Endothelial cell (in vitro differentiated cells): ENCODE measurements around the gene SRMS. TPM values are rescaled to one million over a fixed set of nuclear protein-coding genes. Genes with fewer than 3 reads are reported as not detected.

Experiments used
- DNase-seq: peaks from one replicate; pipeline ENCODE4 v3.0.0; 2021; ENCODE audit warnings: low spot score
- H3K27ac Mint-ChIP-seq: one replicate; pipeline ENCODE4 v1.8.0; 2021; ENCODE audit warnings: mixed read lengths, inconsistent platforms; ENCODE audit not compliant: unreplicated experiment
- H3K27me3 Mint-ChIP-seq: one replicate; pipeline ENCODE4 v1.8.0; 2021; ENCODE audit warnings: mild to moderate bottlenecking, moderate library complexity, mixed read lengths, inconsistent platforms; ENCODE audit not compliant: unreplicated experiment
- H3K36me3 Mint-ChIP-seq: one replicate; pipeline ENCODE4 v1.8.0; 2021; ENCODE audit warnings: mild to moderate bottlenecking, low read depth, mixed read lengths, inconsistent platforms; ENCODE audit not compliant: unreplicated experiment
- H3K4me1 Mint-ChIP-seq: one replicate; pipeline ENCODE4 v1.8.0; 2021; ENCODE audit warnings: mild to moderate bottlenecking, mixed read lengths, inconsistent platforms; ENCODE audit not compliant: unreplicated experiment
- H3K4me3 Mint-ChIP-seq: one replicate; pipeline ENCODE4 v1.8.0; 2021; ENCODE audit warnings: mild to moderate bottlenecking, mixed read lengths, inconsistent platforms; ENCODE audit not compliant: unreplicated experiment
- H3K9me3 Mint-ChIP-seq: one replicate; pipeline ENCODE4 v1.8.0; 2021; ENCODE audit warnings: mixed read lengths, inconsistent platforms; ENCODE audit not compliant: unreplicated experiment
- total RNA-seq: library from RNA; stranded (reverse); fragmentation: NEBNext Ultra II Directional; extraction: Animal tissue kit (Norgen Biotek cat#: 25700); gene quantifications from one replicate; pipeline ENCODE4 v1.2.1, GENCODE V29; 2021; ENCODE audit not compliant: unreplicated experiment
- TF ChIP-seq, protein P1 (sequence below): fragments of 200-600 bp; sonication (generic); IDR thresholded peaks from one replicate; pipeline ENCODE4 v1.5.0; 2021; ENCODE audit warnings: antibody characterized with exemption; ENCODE audit not compliant: unreplicated experiment

Gene SRMS
- total RNA-seq, 1 donor from 2014 or later: not detected

DNA sequence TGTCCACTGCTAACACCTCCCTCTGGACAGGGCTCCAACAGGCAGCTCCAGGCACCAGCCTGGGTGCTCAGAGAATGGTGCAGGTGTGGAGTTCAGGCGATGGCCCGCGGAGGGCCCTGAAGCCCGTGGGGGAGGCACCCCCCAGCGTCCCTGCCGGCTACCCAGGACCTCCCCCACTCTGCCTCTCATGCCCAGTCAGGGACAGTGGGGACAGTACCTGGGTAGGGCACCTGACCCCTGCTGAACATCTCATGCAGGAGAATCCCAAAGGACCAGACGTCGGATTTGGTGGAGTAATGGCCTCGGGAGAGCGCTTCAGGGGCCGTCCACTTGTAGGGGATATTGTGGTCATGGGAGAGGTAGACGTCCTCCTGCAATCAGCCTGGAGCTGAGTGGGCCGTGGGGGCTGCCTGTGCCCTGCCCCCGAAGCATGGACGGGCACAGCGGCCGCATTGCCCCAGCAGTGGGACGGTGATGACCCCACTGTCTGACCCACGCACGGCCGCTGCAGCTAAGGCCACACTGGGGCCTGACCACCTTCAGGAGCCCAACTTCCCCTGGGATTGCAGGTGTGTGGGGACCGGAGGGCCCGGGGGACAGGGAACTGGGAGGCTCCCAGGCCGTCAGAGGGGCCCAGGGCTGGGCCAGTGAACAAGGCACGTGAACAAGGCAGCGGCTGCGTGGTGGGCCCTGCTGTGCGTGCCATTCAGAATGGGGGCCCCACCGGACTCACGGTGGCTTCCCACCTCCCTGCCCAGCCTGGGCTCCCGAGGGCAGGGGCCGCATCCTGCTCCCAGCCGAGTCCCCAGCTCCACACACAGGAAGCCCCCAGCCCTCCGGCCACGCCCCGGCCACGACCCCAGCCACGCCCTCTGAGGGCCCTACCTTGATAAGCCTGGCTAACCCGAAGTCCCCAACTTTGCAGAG lies 17.4 kb downstream of the SRMS start:
- Mint-ChIP-seq H3K4me3 (no peak overlapping the region), H3K36me3 (peaks cover 4% of the 10 kb centered on the region), H3K4me1 (no peaks in the 10 kb centered on the region), H3K27me3 (peaks cover 5% of the 10 kb centered on the region), H3K27ac (no peak overlapping the region), H3K9me3 (no peaks in the 10 kb centered on the region)
- DNase-seq: no peak
- TF ChIP-seq, protein P1, sequence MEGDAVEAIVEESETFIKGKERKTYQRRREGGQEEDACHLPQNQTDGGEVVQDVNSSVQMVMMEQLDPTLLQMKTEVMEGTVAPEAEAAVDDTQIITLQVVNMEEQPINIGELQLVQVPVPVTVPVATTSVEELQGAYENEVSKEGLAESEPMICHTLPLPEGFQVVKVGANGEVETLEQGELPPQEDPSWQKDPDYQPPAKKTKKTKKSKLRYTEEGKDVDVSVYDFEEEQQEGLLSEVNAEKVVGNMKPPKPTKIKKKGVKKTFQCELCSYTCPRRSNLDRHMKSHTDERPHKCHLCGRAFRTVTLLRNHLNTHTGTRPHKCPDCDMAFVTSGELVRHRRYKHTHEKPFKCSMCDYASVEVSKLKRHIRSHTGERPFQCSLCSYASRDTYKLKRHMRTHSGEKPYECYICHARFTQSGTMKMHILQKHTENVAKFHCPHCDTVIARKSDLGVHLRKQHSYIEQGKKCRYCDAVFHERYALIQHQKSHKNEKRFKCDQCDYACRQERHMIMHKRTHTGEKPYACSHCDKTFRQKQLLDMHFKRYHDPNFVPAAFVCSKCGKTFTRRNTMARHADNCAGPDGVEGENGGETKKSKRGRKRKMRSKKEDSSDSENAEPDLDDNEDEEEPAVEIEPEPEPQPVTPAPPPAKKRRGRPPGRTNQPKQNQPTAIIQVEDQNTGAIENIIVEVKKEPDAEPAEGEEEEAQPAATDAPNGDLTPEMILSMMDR: no peak

DNA sequence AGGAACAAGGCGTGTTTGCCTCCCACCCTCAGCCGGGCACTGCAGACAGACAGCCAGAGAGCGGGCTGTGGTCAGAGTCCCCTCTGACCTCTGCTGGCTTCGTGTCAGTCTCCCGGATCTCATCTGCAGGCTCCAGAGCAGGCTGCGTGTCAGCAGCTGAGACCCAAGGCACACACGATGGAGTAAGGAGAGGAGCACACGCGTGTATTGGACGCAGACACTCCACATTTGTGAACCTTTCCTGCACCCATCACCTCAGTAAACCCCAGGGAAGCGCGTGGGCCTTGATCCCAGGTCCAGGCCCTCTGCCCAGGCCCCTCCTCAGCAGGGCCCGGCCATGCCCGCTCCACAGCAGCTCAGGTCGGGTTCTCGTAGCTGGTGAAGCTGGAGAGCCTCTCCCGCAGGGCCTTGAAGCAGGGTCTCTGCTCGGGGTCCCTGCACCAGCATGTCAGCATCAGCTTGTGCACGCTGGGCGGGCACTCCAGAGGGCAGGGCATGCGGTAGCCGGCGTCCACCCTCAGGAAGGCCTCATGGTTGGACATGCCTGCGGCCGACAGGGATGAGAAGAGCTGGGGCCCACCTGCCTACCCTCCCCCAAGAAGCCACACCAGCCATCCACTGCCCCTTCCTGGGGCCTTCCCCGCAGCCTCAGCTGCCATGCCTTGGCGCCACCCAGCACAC lies 18.2 kb downstream of the SRMS start:
- H3K27me3 Mint-ChIP-seq: peaks cover 5% of the 10 kb centered on the region
- H3K9me3 Mint-ChIP-seq: no peaks in the 10 kb centered on the region
- H3K4me3 Mint-ChIP-seq: no peak overlapping the region
- H3K36me3 Mint-ChIP-seq: peaks cover 4% of the 10 kb centered on the region
- no peaks in the 10 kb centered on the region for H3K4me1 Mint-ChIP-seq
- no peak for DNase-seq
- no peak overlapping the region for H3K27ac Mint-ChIP-seq
- TF ChIP-seq, protein P1: no peak

DNA sequence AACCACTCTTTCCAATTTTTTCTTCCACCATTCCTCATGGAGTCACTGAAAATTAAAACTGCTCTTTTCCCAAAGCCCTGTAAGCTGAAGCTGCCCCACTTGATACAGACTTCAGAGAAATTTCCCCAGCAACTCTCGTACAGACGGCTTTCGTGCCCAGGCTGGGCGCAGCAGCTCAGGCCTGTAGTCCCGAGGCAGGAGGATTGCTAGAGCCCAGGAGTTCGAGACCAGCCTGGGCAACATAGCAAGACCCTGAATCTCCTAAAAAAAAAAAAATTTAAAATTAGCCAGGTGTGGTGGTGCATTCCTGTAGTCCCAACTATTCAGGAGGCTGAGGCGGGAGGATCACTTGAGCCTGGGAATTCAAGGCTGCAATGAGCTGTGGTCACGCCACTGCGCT lies 20.4 kb downstream of the SRMS start:
- Mint-ChIP-seq H3K4me3 (no peak overlapping the region), H3K9me3 (no peaks in the 10 kb centered on the region), H3K27me3 (peaks cover 7% of the 10 kb centered on the region), H3K36me3 (peaks cover 13% of the 10 kb centered on the region), H3K27ac (no peak overlapping the region), H3K4me1 (no peaks in the 10 kb centered on the region)
- DNase-seq: no peak
- TF ChIP-seq, protein P1: no peak

DNA sequence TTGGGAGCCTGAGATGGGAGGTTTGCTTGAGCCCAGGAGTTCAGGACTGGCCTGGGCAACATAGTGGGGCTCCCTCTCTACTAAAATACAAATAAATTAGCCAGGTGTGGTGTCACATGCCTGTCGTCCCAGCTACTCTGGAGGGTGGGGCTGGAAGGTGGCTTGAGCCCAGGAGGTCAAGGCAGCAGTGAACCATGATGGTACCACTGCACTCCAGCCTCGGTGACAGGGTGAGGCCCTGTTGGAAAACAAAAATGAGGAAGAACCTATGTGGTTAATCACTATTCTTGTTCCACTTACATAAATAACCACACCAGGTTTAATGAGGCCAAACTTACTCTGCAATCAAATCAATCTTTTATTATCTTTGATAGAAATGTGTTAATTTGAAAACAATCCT lies 21.6 kb downstream of the SRMS start:
- H3K36me3 Mint-ChIP-seq: peaks cover 10% of the 10 kb centered on the region
- H3K27me3 Mint-ChIP-seq: peaks cover 10% of the 10 kb centered on the region
- no peak for DNase-seq
- no peaks in the 10 kb centered on the region for H3K4me1 Mint-ChIP-seq
- no peaks in the 10 kb centered on the region for H3K9me3 Mint-ChIP-seq
- TF ChIP-seq, protein P1: no peak
- no peak overlapping the region for H3K27ac Mint-ChIP-seq
- H3K4me3 Mint-ChIP-seq: no peak overlapping the region

DNA sequence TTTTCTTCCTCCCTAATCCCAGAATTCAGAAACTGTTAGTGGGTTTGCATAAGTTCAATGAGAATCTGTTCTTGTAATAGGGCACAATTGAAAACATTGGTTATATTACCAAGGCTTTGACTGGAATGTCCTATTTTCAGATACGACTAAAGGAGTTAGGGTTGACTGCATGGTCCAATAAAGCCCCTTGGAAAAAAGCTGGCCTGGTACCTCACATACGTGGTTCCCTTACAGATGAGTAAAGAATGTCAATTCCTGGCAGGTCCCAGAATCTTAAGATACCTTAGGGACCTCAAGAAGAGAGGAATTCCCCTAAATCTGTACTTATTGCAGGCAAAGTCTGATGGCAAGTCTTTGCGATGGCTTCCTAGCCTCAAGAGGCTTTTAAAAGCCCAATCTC lies 22.4 kb downstream of the SRMS start:
- H3K36me3 Mint-ChIP-seq: peaks cover 10% of the 10 kb centered on the region
- TF ChIP-seq, protein P1: no peak

More for the DNA sequence above, 22.4 kb downstream of the SRMS start:
- Mint-ChIP-seq H3K27me3 (peaks cover 10% of the 10 kb centered on the region), H3K4me1 (no peaks in the 10 kb centered on the region), H3K27ac (no peak overlapping the region), H3K9me3 (no peaks in the 10 kb centered on the region), H3K4me3 (no peak overlapping the region)
- DNase-seq: no peak
